ENCODE measurements around the gene TMEM232.
"Not testable (repeated sequence)": the region's sequence is repeated elsewhere in the genome, so short reads cannot be mapped to it uniquely, and the experiment has no call there.

TMEM232 gene

GRCh38 chr5:110726249-110727024 is at the start of gene TMEM232:
TSS of gene TMEM232 (minus strand) at chr5:110726671. CDS start at chr5:110667352, 59,319 bp downstream.
- peak; percentile 81 for DNase-seq (ENCODE audit: low spot score)

- DNase-seq (ENCODE audit: low spot score): no peak
Measured at GRCh38 chr5:110770286-110770685, 43.8 kb upstream of the TMEM232 start.

DNA sequence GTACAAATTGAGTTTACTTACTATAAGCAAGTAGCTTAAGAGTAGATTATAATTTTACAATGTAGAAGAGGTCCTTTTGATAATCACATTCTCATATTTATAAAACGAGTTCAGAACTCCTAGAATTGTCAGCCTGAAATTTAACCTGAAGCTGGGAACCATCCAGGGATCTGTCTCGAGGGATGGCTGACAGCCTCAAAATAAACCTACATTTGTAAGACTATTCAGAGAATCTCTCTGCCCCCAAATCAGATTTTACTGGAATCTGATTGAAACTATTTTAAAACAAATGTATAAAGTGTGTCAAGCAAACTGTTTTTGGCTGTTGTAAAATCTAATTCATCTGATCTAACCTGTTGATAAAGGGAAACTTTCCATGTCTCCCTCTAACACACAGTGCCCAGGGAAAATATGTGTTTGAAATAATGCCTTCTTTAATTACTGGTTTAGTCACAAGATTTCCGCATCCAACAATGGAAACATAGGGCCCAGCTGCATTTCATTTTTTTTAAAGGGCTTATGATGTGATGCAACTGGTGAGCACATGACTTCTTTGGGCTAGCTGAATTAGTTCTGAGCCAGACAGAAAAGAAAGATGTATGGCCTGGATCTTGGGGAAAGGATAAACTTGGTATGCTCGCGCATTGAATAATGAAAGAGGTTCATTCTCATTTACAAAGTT is 42.7 kb upstream of the TMEM232 start:
- no peak for DNase-seq (ENCODE audit: low spot score)

DNA sequence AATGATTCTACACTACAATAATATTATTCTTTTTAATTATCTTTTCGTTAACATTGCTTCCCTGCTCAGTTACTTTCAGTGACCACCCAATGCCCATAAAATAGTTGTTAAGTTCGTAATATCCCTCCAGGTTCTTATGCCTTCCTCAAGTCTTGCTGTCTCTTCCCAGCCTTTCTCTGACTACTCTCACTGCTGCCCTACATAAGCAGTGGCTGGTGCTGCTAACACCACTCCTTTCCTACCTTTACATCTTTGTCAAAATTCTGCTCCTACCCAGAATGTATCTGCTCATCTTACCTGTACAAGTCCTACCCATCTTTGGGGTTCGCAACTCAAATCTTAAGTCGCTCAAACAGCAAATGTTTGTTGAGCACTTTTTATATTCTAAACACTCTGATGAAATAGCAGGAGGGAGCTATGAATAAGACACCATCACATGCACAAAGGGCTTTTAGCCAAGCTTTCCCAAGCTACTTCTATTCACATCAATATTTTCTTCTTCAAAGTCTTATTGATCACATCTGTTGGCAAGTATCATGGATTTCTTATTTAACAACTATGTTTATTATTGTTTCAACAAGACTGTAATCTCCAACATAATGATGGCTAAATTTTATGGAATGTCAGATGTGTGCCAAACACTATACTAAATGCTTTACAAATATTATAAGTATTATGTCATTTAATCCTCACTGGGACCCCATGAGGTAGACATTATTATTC is 41.8 kb upstream of the TMEM232 start:
- DNase-seq (ENCODE audit: low spot score): no peak

DNA sequence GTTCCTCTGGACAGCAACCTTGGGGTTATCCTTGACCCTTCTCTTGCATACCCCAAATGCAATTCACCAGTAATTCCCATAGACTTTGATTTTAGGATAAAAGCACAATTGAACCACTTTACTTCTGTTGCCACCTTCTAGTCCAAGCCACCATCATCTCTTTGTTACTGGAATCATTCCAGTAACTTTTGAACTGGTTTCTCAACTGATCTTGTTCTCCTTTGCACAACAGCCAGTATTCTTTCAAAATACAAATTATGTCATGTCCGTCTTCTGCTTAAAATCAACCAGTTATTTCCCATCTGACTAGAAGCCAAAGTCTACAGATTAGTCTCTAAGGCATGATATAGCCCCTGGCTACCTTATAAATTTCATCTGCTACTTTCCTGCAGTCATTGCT is 33.7 kb upstream of the TMEM232 start:
- DNase-seq (ENCODE audit: low spot score): no peak

- peak; percentile 77 for DNase-seq (ENCODE audit: low spot score)
Measured at GRCh38 chr5:110757118-110757729, 30.8 kb upstream of the TMEM232 start.

DNA sequence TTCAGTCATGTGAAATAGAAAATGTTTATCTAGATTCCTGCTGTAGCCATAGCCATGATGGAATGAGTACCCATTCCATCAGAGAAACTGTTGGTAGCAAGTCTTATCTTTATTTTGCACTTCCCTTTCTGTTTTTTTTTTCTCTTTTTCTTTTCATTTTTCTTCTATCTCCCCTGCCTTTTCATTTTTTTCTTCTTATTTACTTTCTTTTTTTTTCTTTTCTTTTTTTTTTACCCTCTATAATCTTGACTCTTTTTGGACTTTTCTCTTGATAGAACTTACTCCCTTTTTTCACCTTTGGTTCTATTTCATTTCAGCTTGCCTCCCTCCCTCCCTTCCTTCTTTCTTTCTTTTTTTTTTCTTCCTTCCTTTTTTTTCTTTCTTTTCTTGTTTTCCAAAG is 27.7 kb upstream of the TMEM232 start:
- DNase-seq (ENCODE audit: low spot score): no peak

DNA sequence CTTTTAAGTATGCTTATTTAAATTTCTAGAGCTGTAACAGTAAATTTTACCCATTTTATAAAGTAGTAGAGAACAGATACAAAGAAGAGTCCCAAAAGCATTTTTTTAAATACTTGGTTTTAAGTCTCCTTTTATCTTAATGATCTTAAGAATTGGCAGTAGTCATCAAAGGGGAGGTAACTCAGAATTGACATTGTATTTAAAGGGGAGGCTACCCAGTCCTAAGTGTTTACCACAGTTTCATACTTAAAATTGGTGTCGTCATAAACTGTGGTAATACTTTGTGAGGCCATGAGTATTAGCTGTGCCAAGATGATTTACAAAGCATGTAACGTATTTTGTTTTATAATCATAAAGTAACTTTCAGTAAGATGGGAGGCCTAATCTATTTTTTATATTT is 27.1 kb upstream of the TMEM232 start:
- DNase-seq (ENCODE audit: low spot score): no peak

DNA sequence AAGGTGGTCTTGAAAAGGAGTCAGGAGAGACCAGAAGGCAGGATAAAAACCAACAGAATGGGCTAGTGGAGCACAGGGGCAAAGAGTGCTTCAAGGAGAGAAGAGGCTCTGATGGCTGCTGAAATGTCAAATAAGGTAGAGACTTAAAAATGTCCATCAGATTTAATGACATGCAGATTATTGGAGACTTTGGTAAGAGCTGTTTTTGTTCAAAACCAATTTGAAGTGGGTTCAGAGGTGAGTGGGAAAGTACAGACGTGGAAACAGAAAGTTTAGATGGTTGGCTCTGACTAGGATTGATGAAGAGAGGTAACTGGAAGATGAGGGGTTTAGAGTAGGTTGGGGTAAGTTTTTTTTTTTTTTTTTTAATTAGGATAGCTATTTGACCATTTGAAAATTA is 26.5 kb upstream of the TMEM232 start:
- no peak for DNase-seq (ENCODE audit: low spot score)

GRCh38 chr5:110751902-110752762 is 25.7 kb upstream of the TMEM232 start:
- no peak for DNase-seq (ENCODE audit: low spot score)

DNA sequence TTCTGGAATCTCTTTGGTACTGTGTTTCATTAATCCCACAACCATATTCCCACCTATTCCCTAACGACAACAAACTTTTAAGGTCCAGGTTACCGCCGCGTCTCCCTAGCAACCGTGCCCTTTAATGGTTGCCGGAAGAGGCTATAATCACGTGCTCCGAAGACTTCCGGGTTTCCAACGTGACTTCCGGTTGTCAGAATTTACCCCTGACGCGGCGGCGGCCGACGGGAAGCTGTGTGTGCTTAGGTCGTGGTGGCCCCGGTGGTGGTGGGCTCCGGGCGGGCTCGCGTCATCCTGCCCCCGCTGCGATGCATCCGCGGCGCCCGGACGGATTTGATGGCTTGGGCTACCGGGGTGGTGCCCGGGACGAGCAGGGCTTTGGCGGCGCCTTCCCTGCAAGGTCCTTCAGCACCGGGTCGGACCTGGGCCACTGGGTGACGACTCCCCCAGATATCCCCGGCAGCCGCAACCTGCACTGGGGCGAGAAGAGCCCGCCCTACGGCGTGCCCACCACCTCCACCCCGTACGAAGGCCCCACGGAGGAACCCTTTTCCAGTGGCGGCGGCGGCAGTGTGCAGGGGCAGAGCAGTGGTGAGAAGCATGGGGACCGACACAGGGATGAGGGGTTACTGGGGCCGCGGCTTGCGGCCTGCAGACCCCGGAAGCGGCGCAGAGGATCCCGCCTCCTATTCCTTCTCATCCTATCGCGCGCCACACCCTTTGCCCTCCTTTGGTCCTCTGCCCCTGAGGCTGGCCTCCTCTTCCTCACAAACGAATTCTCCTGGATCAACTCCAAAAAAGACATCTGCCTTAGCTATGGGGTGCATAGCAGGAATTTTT is 12.6 kb upstream of the TMEM232 start, which contains the start of gene SLC25A46:
SLC25A46 (plus strand) TSS at position 196 of the 840 bp plus-strand sequence; CDS start at position 309, 113 bp downstream.
- DNase-seq (ENCODE audit: low spot score): peak; percentile 90

- no peak for DNase-seq (ENCODE audit: low spot score)
Measured at GRCh38 chr5:110738503-110738811, 12.0 kb upstream of the TMEM232 start.

DNA sequence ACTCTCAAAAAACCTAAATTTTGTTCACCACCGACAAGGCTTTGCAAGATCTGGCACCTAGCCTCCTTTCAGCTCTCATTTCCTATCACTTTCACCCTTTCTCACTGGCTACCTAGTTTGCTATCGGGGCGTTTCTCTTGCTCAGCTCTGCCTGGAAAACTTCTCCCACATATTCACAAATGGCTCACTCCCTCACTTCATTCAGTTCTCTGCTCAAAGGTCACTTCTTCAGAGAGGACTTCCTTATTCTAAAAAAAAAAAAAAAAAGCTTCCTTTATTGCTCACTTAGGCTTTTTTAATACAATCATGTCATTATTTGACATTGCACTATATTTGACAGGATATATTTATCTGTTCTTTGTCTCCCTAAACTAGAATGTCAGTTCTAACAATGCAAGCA is 10.3 kb upstream of the TMEM232 start:
- DNase-seq (ENCODE audit: low spot score): no peak

GRCh38 chr5:110735556-110735955 is 9.1 kb upstream of the TMEM232 start:
- no peak for DNase-seq (ENCODE audit: low spot score)

GRCh38 chr5:110734101-110734500 is 7.6 kb upstream of the TMEM232 start:
- DNase-seq (ENCODE audit: low spot score): no peak

DNA sequence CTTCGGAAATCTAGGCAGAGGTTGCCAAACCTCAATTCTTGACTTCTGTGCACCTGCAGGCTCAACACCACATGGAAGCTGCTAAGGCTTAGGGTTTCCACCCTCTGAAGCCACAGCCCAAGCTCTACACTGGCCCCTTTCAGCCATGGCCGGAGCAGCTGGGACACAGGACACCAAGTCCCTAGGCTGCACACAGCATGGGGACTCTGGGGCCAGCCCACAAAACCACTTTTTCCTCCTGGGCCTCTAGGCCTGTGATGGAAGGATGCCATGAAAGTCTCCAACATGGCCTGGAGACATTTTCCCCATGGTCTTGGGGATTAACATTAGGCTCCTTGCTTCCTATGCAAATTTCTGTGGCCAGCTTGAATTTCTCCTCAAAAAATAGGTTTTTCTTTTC is 5.0 kb upstream of the TMEM232 start:
- not testable (repeated sequence) for DNase-seq (ENCODE audit: low spot score)

DNA sequence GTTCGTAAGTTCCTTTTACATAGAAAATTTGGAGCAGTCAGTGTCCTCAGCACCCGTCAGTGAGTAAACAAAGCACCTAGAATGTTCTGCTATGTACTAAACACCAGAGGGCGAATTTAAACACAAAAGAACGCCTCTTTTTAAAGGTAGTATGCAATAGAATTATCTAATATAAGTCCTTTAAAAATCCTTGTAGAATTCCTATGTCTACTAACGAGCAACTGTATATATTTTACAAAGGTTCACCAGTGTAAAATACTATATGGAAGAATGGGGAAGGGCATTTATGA is 499 bp upstream of the TMEM232 start:
- DNase-seq (ENCODE audit: low spot score): peak; percentile 42

DNA sequence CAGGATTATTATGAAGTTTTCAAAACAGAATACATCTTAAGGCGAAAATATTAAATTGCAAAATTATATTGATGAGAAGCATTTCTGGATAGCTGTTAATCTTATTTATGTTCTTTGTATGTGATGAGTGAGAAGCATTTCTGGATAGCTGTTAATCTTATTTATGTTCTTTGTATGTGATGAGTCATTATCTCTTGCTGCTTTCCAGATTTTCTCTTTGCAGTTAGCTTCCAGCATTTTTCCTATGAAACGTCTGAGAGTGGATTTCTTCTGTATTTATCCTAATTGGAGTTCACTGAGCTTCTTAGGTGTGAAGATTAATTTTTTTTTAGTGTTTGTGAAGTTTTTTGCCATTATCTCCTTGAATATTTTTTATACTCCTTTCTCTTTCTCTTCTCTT is 8.2 kb downstream of the TMEM232 start:
- no peak for DNase-seq (ENCODE audit: low spot score)

DNA sequence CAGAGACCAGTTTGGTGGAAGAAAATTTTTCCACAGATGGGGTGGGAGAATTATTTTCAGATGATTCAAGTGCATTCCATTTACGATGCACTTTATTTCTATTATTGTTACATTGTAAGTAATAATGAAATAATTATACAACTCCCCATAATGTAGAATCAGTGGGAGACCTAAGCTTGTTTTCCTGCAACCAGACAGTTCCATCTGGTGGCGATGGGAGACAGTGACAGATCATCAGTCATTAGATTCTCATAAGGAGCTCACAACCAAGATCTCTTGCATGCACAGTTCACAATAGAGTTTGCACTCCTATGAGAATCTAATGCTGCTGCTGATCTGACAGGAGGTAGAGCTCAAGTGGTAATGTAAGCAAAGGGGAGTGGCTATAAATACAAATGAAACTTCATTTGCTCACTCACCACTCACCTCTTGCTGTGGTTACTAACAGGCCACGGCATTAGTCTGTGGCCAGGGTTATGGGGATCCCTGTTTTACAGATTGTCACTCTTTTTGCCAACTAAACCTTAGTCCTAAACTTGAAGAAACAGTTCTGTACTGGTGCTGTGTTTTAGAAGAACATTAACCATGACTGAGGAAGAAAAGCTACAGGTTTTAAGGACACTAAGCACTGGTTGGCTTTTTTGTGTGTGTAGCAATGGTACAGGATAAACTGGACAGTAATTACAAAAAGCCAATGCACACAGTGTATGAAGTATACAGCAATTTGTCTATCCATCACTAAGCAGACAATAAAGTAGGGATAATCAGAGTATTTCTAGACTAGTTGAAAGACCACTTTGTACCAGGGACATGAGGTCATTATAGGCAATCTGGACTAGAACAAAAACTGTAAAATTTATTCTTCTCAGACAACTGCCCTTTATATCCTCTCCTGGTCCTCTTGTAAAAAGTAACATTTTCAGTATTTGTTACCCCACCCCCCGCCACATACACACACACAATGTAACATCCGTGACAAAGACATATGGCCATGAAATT is 9.9 kb downstream of the TMEM232 start:
- DNase-seq (ENCODE audit: low spot score): no peak

All from hematopoietic multipotent progenitor cell treated with erythropoietin and hydrocortisone succinate and interleukin-3 and kit ligand, for 17 days (in vitro differentiated cells).